Measurements from ENCODE around the gene TMEM198.

GRCh38 chr2:219494952-219495530 lies 48.8 kb upstream of the TMEM198 start:
- TF ChIP-seq GATA2 (IDR thresholded peaks at IDR 0.05; ENCODE audit: low read depth, low read length) = no peak
- TF ChIP-seq GATA3 (IDR thresholded peaks at IDR 0.05; ENCODE audit: low read depth, low read length) = no peak
